ENCODE measurements around the gene ELP2.

ELP2 gene

DNA sequence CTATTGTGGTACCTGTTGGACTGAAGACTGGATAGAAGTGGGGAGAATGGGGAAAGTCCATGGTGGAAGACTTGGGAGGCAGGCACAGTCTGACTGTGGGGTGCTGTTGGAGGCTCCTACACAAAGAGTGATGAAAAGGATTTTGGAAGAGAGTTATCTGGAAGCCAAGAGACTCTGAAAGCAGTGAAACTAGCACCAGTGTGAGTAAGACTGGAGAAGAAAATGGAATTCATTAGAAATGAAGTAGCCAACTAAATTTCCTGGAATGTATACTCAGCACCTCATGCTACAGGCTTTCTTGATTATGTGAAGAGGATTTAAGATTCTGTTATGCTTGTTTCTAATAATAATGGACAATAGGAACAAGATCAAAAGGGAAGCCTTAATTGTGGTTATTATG lies 27.7 kb downstream of the ELP2 start:
- ATAC-seq (ENCODE audit: insufficient read depth, low read depth) (no peak), DNase-seq (no peak)
- Histone ChIP-seq H3K79me2 (ENCODE audit: insufficient read depth, low read length) (no peaks in the 10 kb centered on the region), H3K4me3 (ENCODE audit: low read depth in 1 of 2, low read length in 2 of 2) (no peak overlapping the region), H4K20me1 (ENCODE audit: insufficient read depth, low read length) (peaks cover 10% of the 10 kb centered on the region; the same call in 1 of the 2 replicates), H2AFZ (ENCODE audit: low read depth, low read length) (no peak overlapping the region), H3K27ac (ENCODE audit: low read length) (no peak overlapping the region), H3K36me3 (ENCODE audit: insufficient read depth, low read length) (peaks cover 93% of the 10 kb centered on the region), H3K4me2 (ENCODE audit: insufficient read depth, low read length) (no peak overlapping the region), H3K27me3 (ENCODE audit: insufficient read depth, low read length, poor library complexity) (no peaks in the 10 kb centered on the region), H3K4me1 (ENCODE audit: insufficient read depth, low read length) (no peaks in the 10 kb centered on the region), H3K9ac (ENCODE audit: low read depth, low read length) (no peak overlapping the region), H3K9me3 (ENCODE audit: insufficient read depth, low read length, severe bottlenecking) (no peaks in the 10 kb centered on the region)
- TF ChIP-seq EZH2 (IDR thresholded peaks at IDR 0.05; ENCODE audit: borderline replicate concordance, low read depth, low read length, severe bottlenecking) = no peak
- TF ChIP-seq, protein P1, sequence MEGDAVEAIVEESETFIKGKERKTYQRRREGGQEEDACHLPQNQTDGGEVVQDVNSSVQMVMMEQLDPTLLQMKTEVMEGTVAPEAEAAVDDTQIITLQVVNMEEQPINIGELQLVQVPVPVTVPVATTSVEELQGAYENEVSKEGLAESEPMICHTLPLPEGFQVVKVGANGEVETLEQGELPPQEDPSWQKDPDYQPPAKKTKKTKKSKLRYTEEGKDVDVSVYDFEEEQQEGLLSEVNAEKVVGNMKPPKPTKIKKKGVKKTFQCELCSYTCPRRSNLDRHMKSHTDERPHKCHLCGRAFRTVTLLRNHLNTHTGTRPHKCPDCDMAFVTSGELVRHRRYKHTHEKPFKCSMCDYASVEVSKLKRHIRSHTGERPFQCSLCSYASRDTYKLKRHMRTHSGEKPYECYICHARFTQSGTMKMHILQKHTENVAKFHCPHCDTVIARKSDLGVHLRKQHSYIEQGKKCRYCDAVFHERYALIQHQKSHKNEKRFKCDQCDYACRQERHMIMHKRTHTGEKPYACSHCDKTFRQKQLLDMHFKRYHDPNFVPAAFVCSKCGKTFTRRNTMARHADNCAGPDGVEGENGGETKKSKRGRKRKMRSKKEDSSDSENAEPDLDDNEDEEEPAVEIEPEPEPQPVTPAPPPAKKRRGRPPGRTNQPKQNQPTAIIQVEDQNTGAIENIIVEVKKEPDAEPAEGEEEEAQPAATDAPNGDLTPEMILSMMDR (IDR thresholded peaks at IDR 0.05; ENCODE audit: borderline replicate concordance, extremely low read depth, low read length, poor library complexity, severe bottlenecking) = no peak

DNA sequence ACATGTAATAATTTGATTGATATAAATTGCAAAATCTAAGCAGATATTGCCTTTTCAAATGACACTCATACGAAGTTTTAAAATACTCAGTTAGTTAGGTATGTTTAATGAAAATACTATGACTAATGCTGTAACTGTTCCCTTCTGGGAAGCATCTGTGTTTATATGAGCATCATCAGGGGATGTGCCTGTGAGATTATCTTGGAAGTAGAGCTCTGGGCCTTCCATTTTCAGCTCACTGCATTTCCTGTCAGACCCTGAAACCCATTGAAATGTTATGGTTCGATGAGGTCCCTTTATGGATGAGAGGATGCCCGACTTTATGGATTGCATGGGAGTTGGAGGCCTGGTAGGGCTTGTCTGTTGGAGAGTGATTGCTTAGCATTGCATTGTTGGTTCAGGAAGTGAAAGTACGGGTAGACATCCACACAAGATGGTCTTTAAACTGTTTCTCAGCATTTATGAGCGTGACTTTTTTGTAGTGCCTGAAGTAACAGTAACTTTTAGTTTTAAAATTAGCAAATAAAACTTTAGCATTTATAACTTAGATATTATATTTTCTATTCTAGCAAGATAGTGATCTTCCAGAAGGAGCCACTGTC lies 28.7 kb downstream of the ELP2 start:
- DNase-seq = no peak
- Histone ChIP-seq H3K4me1 (ENCODE audit: insufficient read depth, low read length) (no peaks in the 10 kb centered on the region), H3K27ac (ENCODE audit: low read length) (no peak overlapping the region), H3K9ac (ENCODE audit: low read depth, low read length) (no peak overlapping the region), H3K9me3 (ENCODE audit: insufficient read depth, low read length, severe bottlenecking) (no peaks in the 10 kb centered on the region), H2AFZ (ENCODE audit: low read depth, low read length) (no peak overlapping the region), H3K4me2 (ENCODE audit: insufficient read depth, low read length) (no peak overlapping the region), H3K27me3 (ENCODE audit: insufficient read depth, low read length, poor library complexity) (no peaks in the 10 kb centered on the region), H3K4me3 (ENCODE audit: low read depth in 1 of 2, low read length in 2 of 2) (no peak overlapping the region), H4K20me1 (ENCODE audit: insufficient read depth, low read length) (peaks cover 10% of the 10 kb centered on the region; the same call in 1 of the 2 replicates), H3K36me3 (ENCODE audit: insufficient read depth, low read length) (peaks cover 91% of the 10 kb centered on the region), H3K79me2 (ENCODE audit: insufficient read depth, low read length) (no peaks in the 10 kb centered on the region)
- TF ChIP-seq, protein P1 (IDR thresholded peaks at IDR 0.05; ENCODE audit: borderline replicate concordance, extremely low read depth, low read length, poor library complexity, severe bottlenecking) = no peak
- TF ChIP-seq EZH2 (IDR thresholded peaks at IDR 0.05; ENCODE audit: borderline replicate concordance, low read depth, low read length, severe bottlenecking) = no peak
- no peak for ATAC-seq (ENCODE audit: insufficient read depth, low read depth)

DNA sequence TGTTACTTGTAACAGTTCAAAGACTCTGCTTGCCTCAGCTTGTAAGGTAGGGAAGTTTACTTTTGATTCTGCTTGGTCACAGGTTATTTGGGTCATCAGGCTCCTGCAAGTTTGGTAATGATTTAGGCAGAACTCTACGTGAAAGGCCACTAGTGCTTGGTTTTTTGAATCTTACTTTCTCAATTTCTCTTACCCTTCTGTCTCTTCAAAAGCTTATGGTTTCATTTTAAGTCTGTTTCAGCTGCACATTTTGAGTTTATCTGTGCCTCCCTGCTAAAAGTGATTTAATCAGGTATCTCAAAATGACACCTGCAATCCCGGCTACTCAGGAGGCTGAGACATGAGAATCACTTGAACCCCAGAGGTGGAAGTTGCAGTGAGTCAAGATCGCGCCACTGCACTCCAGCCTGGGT lies 31.3 kb downstream of the ELP2 start:
- DNase-seq (no peak), ATAC-seq (ENCODE audit: insufficient read depth, low read depth) (no peak)
- no peaks in the 10 kb centered on the region for H3K79me2 ChIP-seq (ENCODE audit: insufficient read depth, low read length)
- H3K4me2 ChIP-seq (ENCODE audit: insufficient read depth, low read length) = no peak overlapping the region
- H3K36me3 ChIP-seq (ENCODE audit: insufficient read depth, low read length) = peaks cover 91% of the 10 kb centered on the region
- H3K27ac ChIP-seq (ENCODE audit: low read length) = no peak overlapping the region
- no peaks in the 10 kb centered on the region for H3K9me3 ChIP-seq (ENCODE audit: insufficient read depth, low read length, severe bottlenecking)
- TF ChIP-seq EZH2 (IDR thresholded peaks at IDR 0.05; ENCODE audit: borderline replicate concordance, low read depth, low read length, severe bottlenecking) = no peak
- TF ChIP-seq, protein P1 (IDR thresholded peaks at IDR 0.05; ENCODE audit: borderline replicate concordance, extremely low read depth, low read length, poor library complexity, severe bottlenecking) = no peak
- H3K9ac ChIP-seq (ENCODE audit: low read depth, low read length) = no peak overlapping the region
- no peaks in the 10 kb centered on the region for H3K4me1 ChIP-seq (ENCODE audit: insufficient read depth, low read length)
- H4K20me1 ChIP-seq (ENCODE audit: insufficient read depth, low read length) = peaks cover 10% of the 10 kb centered on the region; the same call in 1 of the 2 replicates
- no peak overlapping the region for H2AFZ ChIP-seq (ENCODE audit: low read depth, low read length)
- no peak overlapping the region for H3K4me3 ChIP-seq (ENCODE audit: low read depth in 1 of 2, low read length in 2 of 2)
- no peaks in the 10 kb centered on the region for H3K27me3 ChIP-seq (ENCODE audit: insufficient read depth, low read length, poor library complexity)

Measured in DND-41 (cell line).